ENCODE results near the gene ATP6V0D1. TPM values are rescaled to one million over a fixed set of nuclear protein-coding genes. Genes with fewer than 3 reads are reported as not detected.
A peak's percentile ranks its signal among the peaks of the same experiment; 100 is the strongest.

ATP6V0D1 gene
- total and polyA plus RNA-seq, 2 experiments from 2014 or later: 20.6 to 68.7 TPM

GRCh38 chr16:67419931-67420330 is 61.0 kb downstream of the ATP6V0D1 start:
- peaks cover 3% of the 10 kb centered on the region; the same call in 1 of the 3 replicates for H3K9me3 Mint-ChIP-seq
- H3K27ac ChIP-seq (ENCODE audit: low read depth): no peak overlapping the region
- DNase-seq (ENCODE audit: low spot score) (peak; percentile 73), ATAC-seq (no peak)
- no peak overlapping the region for H3K4me3 ChIP-seq
- peaks cover 37% of the 10 kb centered on the region for H3K4me1 ChIP-seq (ENCODE audit: insufficient read depth)
- no peaks in the 10 kb centered on the region for H3K36me3 Mint-ChIP-seq (ENCODE audit: low read depth)
- TF ChIP-seq JUNB (IDR thresholded peaks at IDR 0.05; ENCODE audit: unreplicated experiment) (no peak), NANOG (IDR thresholded peaks at IDR 0.05; ENCODE audit: borderline replicate concordance) (no peak), ZNF331 (CRISPR knock-in tag; IDR thresholded peaks at IDR 0.05; ENCODE audit: low read depth) (no peak)
- TF ChIP-seq, protein P1, sequence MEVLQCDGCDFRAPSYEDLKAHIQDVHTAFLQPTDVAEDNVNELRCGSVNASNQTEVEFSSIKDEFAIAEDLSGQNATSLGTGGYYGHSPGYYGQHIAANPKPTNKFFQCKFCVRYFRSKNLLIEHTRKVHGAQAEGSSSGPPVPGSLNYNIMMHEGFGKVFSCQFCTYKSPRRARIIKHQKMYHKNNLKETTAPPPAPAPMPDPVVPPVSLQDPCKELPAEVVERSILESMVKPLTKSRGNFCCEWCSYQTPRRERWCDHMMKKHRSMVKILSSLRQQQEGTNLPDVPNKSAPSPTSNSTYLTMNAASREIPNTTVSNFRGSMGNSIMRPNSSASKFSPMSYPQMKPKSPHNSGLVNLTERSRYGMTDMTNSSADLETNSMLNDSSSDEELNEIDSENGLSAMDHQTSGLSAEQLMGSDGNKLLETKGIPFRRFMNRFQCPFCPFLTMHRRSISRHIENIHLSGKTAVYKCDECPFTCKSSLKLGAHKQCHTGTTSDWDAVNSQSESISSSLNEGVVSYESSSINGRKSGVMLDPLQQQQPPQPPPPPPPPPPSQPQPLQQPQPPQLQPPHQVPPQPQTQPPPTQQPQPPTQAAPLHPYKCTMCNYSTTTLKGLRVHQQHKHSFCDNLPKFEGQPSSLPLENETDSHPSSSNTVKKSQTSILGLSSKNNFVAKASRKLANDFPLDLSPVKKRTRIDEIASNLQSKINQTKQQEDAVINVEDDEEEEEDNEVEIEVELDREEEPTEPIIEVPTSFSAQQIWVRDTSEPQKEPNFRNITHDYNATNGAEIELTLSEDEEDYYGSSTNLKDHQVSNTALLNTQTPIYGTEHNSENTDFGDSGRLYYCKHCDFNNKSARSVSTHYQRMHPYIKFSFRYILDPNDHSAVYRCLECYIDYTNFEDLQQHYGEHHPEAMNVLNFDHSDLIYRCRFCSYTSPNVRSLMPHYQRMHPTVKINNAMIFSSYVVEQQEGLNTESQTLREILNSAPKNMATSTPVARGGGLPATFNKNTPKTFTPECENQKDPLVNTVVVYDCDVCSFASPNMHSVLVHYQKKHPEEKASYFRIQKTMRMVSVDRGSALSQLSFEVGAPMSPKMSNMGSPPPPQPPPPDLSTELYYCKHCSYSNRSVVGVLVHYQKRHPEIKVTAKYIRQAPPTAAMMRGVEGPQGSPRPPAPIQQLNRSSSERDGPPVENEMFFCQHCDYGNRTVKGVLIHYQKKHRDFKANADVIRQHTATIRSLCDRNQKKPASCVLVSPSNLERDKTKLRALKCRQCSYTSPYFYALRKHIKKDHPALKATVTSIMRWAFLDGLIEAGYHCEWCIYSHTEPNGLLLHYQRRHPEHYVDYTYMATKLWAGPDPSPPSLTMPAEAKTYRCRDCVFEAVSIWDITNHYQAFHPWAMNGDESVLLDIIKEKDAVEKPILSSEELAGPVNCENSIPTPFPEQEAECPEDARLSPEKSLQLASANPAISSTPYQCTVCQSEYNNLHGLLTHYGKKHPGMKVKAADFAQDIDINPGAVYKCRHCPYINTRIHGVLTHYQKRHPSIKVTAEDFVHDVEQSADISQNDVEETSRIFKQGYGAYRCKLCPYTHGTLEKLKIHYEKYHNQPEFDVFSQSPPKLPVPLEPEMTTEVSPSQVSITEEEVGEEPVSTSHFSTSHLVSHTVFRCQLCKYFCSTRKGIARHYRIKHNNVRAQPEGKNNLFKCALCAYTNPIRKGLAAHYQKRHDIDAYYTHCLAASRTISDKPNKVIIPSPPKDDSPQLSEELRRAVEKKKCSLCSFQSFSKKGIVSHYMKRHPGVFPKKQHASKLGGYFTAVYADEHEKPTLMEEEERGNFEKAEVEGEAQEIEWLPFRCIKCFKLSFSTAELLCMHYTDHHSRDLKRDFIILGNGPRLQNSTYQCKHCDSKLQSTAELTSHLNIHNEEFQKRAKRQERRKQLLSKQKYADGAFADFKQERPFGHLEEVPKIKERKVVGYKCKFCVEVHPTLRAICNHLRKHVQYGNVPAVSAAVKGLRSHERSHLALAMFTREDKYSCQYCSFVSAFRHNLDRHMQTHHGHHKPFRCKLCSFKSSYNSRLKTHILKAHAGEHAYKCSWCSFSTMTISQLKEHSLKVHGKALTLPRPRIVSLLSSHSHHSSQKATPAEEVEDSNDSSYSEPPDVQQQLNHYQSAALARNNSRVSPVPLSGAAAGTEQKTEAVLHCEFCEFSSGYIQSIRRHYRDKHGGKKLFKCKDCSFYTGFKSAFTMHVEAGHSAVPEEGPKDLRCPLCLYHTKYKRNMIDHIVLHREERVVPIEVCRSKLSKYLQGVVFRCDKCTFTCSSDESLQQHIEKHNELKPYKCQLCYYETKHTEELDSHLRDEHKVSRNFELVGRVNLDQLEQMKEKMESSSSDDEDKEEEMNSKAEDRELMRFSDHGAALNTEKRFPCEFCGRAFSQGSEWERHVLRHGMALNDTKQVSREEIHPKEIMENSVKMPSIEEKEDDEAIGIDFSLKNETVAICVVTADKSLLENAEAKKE (CRISPR knock-in tag; IDR thresholded peaks at IDR 0.05): no peak
- TF ChIP-seq, protein P2, sequence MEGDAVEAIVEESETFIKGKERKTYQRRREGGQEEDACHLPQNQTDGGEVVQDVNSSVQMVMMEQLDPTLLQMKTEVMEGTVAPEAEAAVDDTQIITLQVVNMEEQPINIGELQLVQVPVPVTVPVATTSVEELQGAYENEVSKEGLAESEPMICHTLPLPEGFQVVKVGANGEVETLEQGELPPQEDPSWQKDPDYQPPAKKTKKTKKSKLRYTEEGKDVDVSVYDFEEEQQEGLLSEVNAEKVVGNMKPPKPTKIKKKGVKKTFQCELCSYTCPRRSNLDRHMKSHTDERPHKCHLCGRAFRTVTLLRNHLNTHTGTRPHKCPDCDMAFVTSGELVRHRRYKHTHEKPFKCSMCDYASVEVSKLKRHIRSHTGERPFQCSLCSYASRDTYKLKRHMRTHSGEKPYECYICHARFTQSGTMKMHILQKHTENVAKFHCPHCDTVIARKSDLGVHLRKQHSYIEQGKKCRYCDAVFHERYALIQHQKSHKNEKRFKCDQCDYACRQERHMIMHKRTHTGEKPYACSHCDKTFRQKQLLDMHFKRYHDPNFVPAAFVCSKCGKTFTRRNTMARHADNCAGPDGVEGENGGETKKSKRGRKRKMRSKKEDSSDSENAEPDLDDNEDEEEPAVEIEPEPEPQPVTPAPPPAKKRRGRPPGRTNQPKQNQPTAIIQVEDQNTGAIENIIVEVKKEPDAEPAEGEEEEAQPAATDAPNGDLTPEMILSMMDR (conservative IDR thresholded peaks at IDR 0.05; ENCODE audit: low read depth in 2 of 2): peak; percentile 33 to 44
- H3K4me2 ChIP-seq: no peak overlapping the region
- H3K9me2 ChIP-seq (ENCODE audit: insufficient read depth): no peaks in the 10 kb centered on the region
- no peaks in the 10 kb centered on the region for H3K79me2 ChIP-seq (replicated peaks; ENCODE audit: insufficient read depth)
- no peak overlapping the region for H3K27ac Mint-ChIP-seq
- H3K27me3 ChIP-seq (ENCODE audit: insufficient read depth): no peaks in the 10 kb centered on the region
- H3F3A ChIP-seq (replicated peaks; ENCODE audit: low read depth): peaks cover 17% of the 10 kb centered on the region; the same call in 1 of the 2 replicates
- H3K4me1 Mint-ChIP-seq: peaks cover 40% of the 10 kb centered on the region
- peaks cover 26% of the 10 kb centered on the region for H3K27me3 Mint-ChIP-seq (ENCODE audit: insufficient read depth, low read depth, poor library complexity)
- no peaks in the 10 kb centered on the region for H3K36me3 ChIP-seq (ENCODE audit: insufficient read depth)
- no peak overlapping the region for H2AFZ ChIP-seq
- no peak overlapping the region for H3K4me3 Mint-ChIP-seq
- no peaks in the 10 kb centered on the region for H4K20me1 ChIP-seq (replicated peaks; ENCODE audit: insufficient read depth)
